K562 treated with DMSO at 1 percent for 48 hours (cell line): ENCODE results near the gene ADAMTS17. TPM values are rescaled to one million over a fixed set of nuclear protein-coding genes. Genes with fewer than 3 reads are reported as not detected.

Experiments
- total RNA-seq: library from RNA; unstranded; fragments of 300-600 nt; gene quantifications from 2 replicates; pipeline ENCODE4 v1.2.3, GENCODE V29; 2022; ENCODE audit warnings: low replicate concordance; ENCODE audit errors: extremely low read depth

ADAMTS17 gene, protein sequence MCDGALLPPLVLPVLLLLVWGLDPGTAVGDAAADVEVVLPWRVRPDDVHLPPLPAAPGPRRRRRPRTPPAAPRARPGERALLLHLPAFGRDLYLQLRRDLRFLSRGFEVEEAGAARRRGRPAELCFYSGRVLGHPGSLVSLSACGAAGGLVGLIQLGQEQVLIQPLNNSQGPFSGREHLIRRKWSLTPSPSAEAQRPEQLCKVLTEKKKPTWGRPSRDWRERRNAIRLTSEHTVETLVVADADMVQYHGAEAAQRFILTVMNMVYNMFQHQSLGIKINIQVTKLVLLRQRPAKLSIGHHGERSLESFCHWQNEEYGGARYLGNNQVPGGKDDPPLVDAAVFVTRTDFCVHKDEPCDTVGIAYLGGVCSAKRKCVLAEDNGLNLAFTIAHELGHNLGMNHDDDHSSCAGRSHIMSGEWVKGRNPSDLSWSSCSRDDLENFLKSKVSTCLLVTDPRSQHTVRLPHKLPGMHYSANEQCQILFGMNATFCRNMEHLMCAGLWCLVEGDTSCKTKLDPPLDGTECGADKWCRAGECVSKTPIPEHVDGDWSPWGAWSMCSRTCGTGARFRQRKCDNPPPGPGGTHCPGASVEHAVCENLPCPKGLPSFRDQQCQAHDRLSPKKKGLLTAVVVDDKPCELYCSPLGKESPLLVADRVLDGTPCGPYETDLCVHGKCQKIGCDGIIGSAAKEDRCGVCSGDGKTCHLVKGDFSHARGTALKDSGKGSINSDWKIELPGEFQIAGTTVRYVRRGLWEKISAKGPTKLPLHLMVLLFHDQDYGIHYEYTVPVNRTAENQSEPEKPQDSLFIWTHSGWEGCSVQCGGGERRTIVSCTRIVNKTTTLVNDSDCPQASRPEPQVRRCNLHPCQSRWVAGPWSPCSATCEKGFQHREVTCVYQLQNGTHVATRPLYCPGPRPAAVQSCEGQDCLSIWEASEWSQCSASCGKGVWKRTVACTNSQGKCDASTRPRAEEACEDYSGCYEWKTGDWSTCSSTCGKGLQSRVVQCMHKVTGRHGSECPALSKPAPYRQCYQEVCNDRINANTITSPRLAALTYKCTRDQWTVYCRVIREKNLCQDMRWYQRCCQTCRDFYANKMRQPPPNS
- total RNA-seq: not detected in 2 replicates

GRCh38 chr15:100341750-100342560, at the start of gene ADAMTS17:
TSS of gene ADAMTS17 (minus strand) at chr15:100341975. CDS start at chr15:100341899, 76 bp downstream.

Other genes with a start within 250 kb of the ADAMTS17 start
- not detected in 2 replicates for gene CERS3, start 187.0 kb upstream of the ADAMTS17 start, total RNA-seq